Panc1 (cell line): ENCODE data around the gene FARP1. TPM values are rescaled to one million over a fixed set of nuclear protein-coding genes. Genes with fewer than 3 reads are reported as not detected.

Experiments
- ATAC-seq: fragments of 200-7000 bp; cut with Tn5 transposase; 2 replicates; pipeline ENCODE4 v1.9.1; 2020; ENCODE audit warnings: mild to moderate bottlenecking, moderate library complexity
- BruUV-seq: library from RNA; stranded (reverse); fragments of 400-500 nt; replicated peaks from 2 replicates; lab custom pipeline; 2021; lab: Mats Ljungman, UMichigan
- CTCF ChIA-PET: fragments of 300-600 bp; sonication (Branson Sonifier 250); formaldehyde crosslinking; loops from one replicate; lab custom pipeline; 2022; ENCODE audit warnings: antibody characterized with exemption; lab: Charles Lee
- POLR2A ChIA-PET: fragments of 300-600 bp; sonication (Branson Sonifier 250); formaldehyde crosslinking; loops from one replicate; lab custom pipeline; 2022; ENCODE audit warnings: antibody characterized with exemption; lab: Charles Lee
- DNase-seq: peaks from one replicate; pipeline ENCODE4 v3.0.0-alpha.2; 2010; ENCODE audit warnings: low read depth, low spot score
- H3K27ac ChIP-seq: 2 replicates; pipeline ENCODE4 v1.5.1; 2011; ENCODE audit warnings: mild to moderate bottlenecking, low read length, inconsistent platforms
- H3K27me3 ChIP-seq: fragments of 200-500 bp; sonication (Bioruptor generic); 2 replicates; pipeline ENCODE4 v1.6.0; 2014; ENCODE audit warnings: low read length, inconsistent platforms; ENCODE audit not compliant: control insufficient read depth, insufficient read depth
- H3K36me3 ChIP-seq: fragments of 200-500 bp; sonication (Bioruptor generic); 2 replicates; pipeline ENCODE4 v1.5.1; 2014; ENCODE audit warnings: inconsistent platforms, mild to moderate bottlenecking, low read length, moderate library complexity; ENCODE audit not compliant: control insufficient read depth, insufficient read depth
- H3K4me1 ChIP-seq: 2 replicates; pipeline ENCODE4 v1.5.1; 2011; ENCODE audit warnings: inconsistent platforms, mild to moderate bottlenecking, low read length, moderate library complexity; ENCODE audit not compliant: control insufficient read depth, insufficient read depth
- H3K4me3 ChIP-seq, 2 experiments: 2 replicates each; pipeline ENCODE4 v1.5.1; 2011 to 2012; ENCODE audit warnings: low read depth in 2 of 2, low read length in 2 of 2, mild to moderate bottlenecking in 2 of 2, inconsistent platforms in 1 of 2, moderate library complexity in 1 of 2
- H3K9me3 ChIP-seq: fragments of 200-500 bp; sonication (Bioruptor generic); 2 replicates; pipeline ENCODE4 v1.5.1; 2014; ENCODE audit warnings: low read depth, mild to moderate bottlenecking, inconsistent platforms, low read length, moderate library complexity; ENCODE audit not compliant: control insufficient read depth, insufficient read depth
- POLR2AphosphoS5 ChIP-seq: IDR thresholded peaks from 2 replicates; pipeline ENCODE4 v1.6.1; 2012; ENCODE audit warnings: mild to moderate bottlenecking, low read depth, low read length, moderate library complexity
- REST ChIP-seq, 2 experiments: IDR thresholded peaks; 2 replicates each; pipeline ENCODE4 v1.6.1; 2011 to 2012; ENCODE audit warnings: low read depth in 2 of 2, control low read depth in 1 of 2, low read length in 1 of 2, mild to moderate bottlenecking in 1 of 2, moderate library complexity in 1 of 2; ENCODE audit not compliant: insufficient read depth in 1 of 2
- SIN3A ChIP-seq: IDR thresholded peaks from 2 replicates; pipeline ENCODE4 v1.6.1; 2012; ENCODE audit warnings: low read depth, mild to moderate bottlenecking, low read length, moderate library complexity, borderline replicate concordance; ENCODE audit not compliant: insufficient read depth
- TCF7L2 ChIP-seq: IDR thresholded peaks from 2 replicates; pipeline ENCODE4 v1.6.1; 2011; ENCODE audit warnings: mild to moderate bottlenecking, low read depth, low read length, inconsistent platforms
- in situ Hi-C: cut with HindIII; loops from 2 replicates; pipeline ENCODE4 v1.10.0; 2016; ENCODE audit warnings: low sequenced_read_pairs, low pct_unique_long_range_greater_than_20kb
- intact Hi-C: fragments of 100-400 bp; cut with micrococcal nuclease; formaldehyde crosslinking; loops from one replicate; pipeline ENCODE4 v1.10.0; 2022; ENCODE audit not compliant: unreplicated experiment
- total RNA-seq: library from RNA; stranded (reverse); gene quantifications from one replicate; pipeline ENCODE4 v1.2.1, GENCODE V29; 2021; ENCODE audit not compliant: unreplicated experiment
- TF ChIP-seq, protein P1 (sequence below): fragments of 450-650 bp; IDR thresholded peaks from 2 replicates; pipeline ENCODE4 v1.5.1; 2017; ENCODE audit warnings: mild to moderate bottlenecking

Gene FARP1
- total RNA-seq, 1 experiment from 2014 or later, result 61.9 TPM

DNA sequence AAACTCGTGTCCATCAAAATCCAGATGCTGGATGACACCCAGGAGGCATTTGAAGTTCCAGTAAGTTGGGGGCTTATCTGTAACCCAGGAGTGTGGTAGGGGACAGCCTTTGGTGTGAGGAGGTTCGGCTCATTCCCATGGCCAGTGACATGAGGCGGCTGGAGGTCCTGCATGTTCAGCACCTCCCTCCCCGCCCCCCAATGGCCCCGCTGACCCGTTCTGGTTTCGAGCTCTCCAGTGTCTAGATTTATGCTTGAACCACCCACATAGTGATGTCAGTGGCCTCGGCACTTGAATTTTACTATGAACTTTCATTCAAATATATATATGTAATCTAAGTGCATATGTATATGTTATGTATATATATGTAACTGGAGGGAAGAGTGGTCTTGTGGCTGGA is 70.5 kb downstream of the FARP1 start:
- ChIA-PET POLR2A (no interaction called here), CTCF (no interaction called here)
- Histone ChIP-seq H3K9me3 (no peaks in the 10 kb centered on the region), H3K27me3 (no peaks in the 10 kb centered on the region), H3K36me3 (no peaks in the 10 kb centered on the region), H3K4me3 (no peak overlapping the region), H3K4me1 (peaks cover 6% of the 10 kb centered on the region; the same call in 1 of the 2 replicates), H3K27ac (no peak overlapping the region)
- BruUV-seq, result no TSS peak
- intact Hi-C loops, result no loop called here
- TF ChIP-seq REST (IDR thresholded peaks at IDR 0.05; ENCODE audit: insufficient read depth in 1 of 2, low read depth in 2 of 2, low read length in 1 of 2) (no peak), POLR2AphosphoS5 (no peak), SIN3A (no peak), TCF7L2 (no peak)
- TF ChIP-seq, protein P1, sequence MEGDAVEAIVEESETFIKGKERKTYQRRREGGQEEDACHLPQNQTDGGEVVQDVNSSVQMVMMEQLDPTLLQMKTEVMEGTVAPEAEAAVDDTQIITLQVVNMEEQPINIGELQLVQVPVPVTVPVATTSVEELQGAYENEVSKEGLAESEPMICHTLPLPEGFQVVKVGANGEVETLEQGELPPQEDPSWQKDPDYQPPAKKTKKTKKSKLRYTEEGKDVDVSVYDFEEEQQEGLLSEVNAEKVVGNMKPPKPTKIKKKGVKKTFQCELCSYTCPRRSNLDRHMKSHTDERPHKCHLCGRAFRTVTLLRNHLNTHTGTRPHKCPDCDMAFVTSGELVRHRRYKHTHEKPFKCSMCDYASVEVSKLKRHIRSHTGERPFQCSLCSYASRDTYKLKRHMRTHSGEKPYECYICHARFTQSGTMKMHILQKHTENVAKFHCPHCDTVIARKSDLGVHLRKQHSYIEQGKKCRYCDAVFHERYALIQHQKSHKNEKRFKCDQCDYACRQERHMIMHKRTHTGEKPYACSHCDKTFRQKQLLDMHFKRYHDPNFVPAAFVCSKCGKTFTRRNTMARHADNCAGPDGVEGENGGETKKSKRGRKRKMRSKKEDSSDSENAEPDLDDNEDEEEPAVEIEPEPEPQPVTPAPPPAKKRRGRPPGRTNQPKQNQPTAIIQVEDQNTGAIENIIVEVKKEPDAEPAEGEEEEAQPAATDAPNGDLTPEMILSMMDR, result no peak
- ATAC-seq (no peak), DNase-seq (no peak)
- in situ Hi-C loops, result no loop called here

GRCh38 chr13:98214008-98214643 is 71.2 kb downstream of the FARP1 start:
- Histone ChIP-seq H3K27ac (no peak overlapping the region), H3K4me3 (no peak overlapping the region)
- intact Hi-C loops, result no loop called here

More at GRCh38 chr13:98214008-98214643, 71.2 kb downstream of the FARP1 start:
- ChIA-PET CTCF (no interaction called here), POLR2A (no interaction called here)
- no TSS peak for BruUV-seq
- TF ChIP-seq, protein P1, result no peak
- TF ChIP-seq REST (IDR thresholded peaks at IDR 0.05; ENCODE audit: insufficient read depth in 1 of 2, low read depth in 2 of 2, low read length in 1 of 2) (no peak), TCF7L2 (no peak)
- DNase-seq, result no peak
- peaks cover 6% of the 10 kb centered on the region; the same call in 1 of the 2 replicates for H3K4me1 ChIP-seq
- H3K27me3 ChIP-seq, result no peaks in the 10 kb centered on the region
- H3K9me3 ChIP-seq, result no peaks in the 10 kb centered on the region
- ATAC-seq, result no peak
- in situ Hi-C loops, result no loop called here
- H3K36me3 ChIP-seq, result no peaks in the 10 kb centered on the region
